RWPE1 (cell line): ENCODE data around the gene MARK3.
A peak's percentile ranks its signal among the peaks of the same experiment; 100 is the strongest.

ENCODE experiments used
- CTCF ChIA-PET: fragments of 350-600 bp; sonication (Branson Sonifier 250); formaldehyde crosslinking; extraction: SDS; loops from one replicate; lab custom pipeline; 2021; lab: Yijun Ruan, JAX
- POLR2A ChIA-PET: fragments of 400-600 bp; formaldehyde crosslinking; extraction: SDS; loops from one replicate; lab custom pipeline; 2020; ENCODE audit warnings: antibody characterized with exemption; ENCODE audit not compliant: low non-redundant PET; lab: Yijun Ruan, JAX
- DNase-seq: peaks from one replicate; pipeline ENCODE4 v3.0.0; 2012; ENCODE audit warnings: low spot score
- H3K27ac ChIP-seq: fragments of 450-650 bp; 2 replicates; pipeline ENCODE4 v1.5.1; 2017
- CTCF ChIP-seq: fragments of 450-650 bp; conservative IDR thresholded peaks from 2 replicates; pipeline ENCODE4 v1.5.1; 2017; ENCODE audit warnings: low read depth, mild to moderate bottlenecking

The MARK3 gene

GRCh38 chr14:103503296-103503695 lies 118.1 kb downstream of the MARK3 start:
- no peak for TF ChIP-seq CTCF
- H3K27ac ChIP-seq = no peak overlapping the region
- DNase-seq = no peak
- POLR2A ChIA-PET = no interaction called here
- CTCF ChIA-PET = no interaction called here

- CTCF ChIA-PET = interaction anchor here (1.0 kb wide), 1 partner anchor 8 kb away, joined by 3 read pairs; no protein-coding TSS in a partner anchor
- POLR2A ChIA-PET = no interaction called here
- peak overlapping the region; percentile 56 for H3K27ac ChIP-seq
These were observed 119.9 kb downstream of the MARK3 start for GRCh38 chr14:103504991-103505565.

GRCh38 chr14:103507751-103508150 lies 122.5 kb downstream of the MARK3 start:
- no peak for DNase-seq
- ChIA-PET POLR2A (no interaction called here), CTCF (interaction anchor here (0.5 kb wide), 1 partner anchor 39 kb away, joined by 4 read pairs; no protein-coding TSS in a partner anchor)
- no peak for TF ChIP-seq CTCF
- no peak overlapping the region for H3K27ac ChIP-seq

More at GRCh38 chr14:103504991-103505565, 119.9 kb downstream of the MARK3 start:
- no peak for DNase-seq
- no peak for TF ChIP-seq CTCF

- no peak for TF ChIP-seq CTCF
- CTCF ChIA-PET = interaction anchor here (0.6 kb wide), 1 partner anchor 21 kb away, joined by 3 read pairs; no protein-coding TSS in a partner anchor
- H3K27ac ChIP-seq = peak overlapping the region; percentile 100
- POLR2A ChIA-PET = no interaction called here
- no peak for DNase-seq
These were observed 123.5 kb downstream of the MARK3 start for GRCh38 chr14:103508521-103509329.

- ChIA-PET CTCF (interaction anchor here (0.6 to 1.7 kb wide), 3 partner anchors 10 to 1010 kb away, joined by 3 to 12 read pairs (median 3); no protein-coding TSS in a partner anchor), POLR2A (interaction anchor here (0.6 to 0.7 kb wide), 2 partner anchors 34 to 56 kb away, joined by 4 to 6 read pairs; no protein-coding TSS in a partner anchor)
- peak overlapping the region; percentile 100 for H3K27ac ChIP-seq
- TF ChIP-seq CTCF = no peak
- no peak for DNase-seq
These were observed 124.9 kb downstream of the MARK3 start for GRCh38 chr14:103509864-103510723.
